NCI-H2196 treated with DMSO at 0.1 percent for 48 hours (cell line): Measurements from ENCODE around the gene VWF.

Experiments used
- DNase-seq: peaks from one replicate; lab custom pipeline; 2025; ENCODE audit not compliant: unreplicated experiment; lab: John Stamatoyannopoulos, UW

VWF gene

GRCh38 chr12:6078398-6079096 is 45.9 kb downstream of the VWF start:
- DNase-seq, result no peak

- no peak for DNase-seq
Observed at GRCh38 chr12:6077692-6078083, 46.8 kb downstream of the VWF start.

GRCh38 chr12:6076776-6077691 is 47.4 kb downstream of the VWF start:
- no peak for DNase-seq

- no peak for DNase-seq
Observed at GRCh38 chr12:6076346-6076745, 48.1 kb downstream of the VWF start.

- no peak for DNase-seq
Observed at GRCh38 chr12:6074979-6075585, 49.4 kb downstream of the VWF start.

- DNase-seq, result no peak
Observed at GRCh38 chr12:6074427-6074826, 50.0 kb downstream of the VWF start.

GRCh38 chr12:6073426-6073825 is 51.0 kb downstream of the VWF start:
- no peak for DNase-seq

GRCh38 chr12:6072302-6072752 is 52.1 kb downstream of the VWF start:
- DNase-seq, result no peak

- no peak for DNase-seq
Observed at GRCh38 chr12:6071589-6071988, 52.9 kb downstream of the VWF start.

- peak; percentile 38 for DNase-seq
Observed at GRCh38 chr12:6070472-6071257, 53.8 kb downstream of the VWF start.

GRCh38 chr12:6069437-6070093 is 54.9 kb downstream of the VWF start:
- no peak for DNase-seq

GRCh38 chr12:6068227-6068626 is 56.2 kb downstream of the VWF start:
- no peak for DNase-seq

- DNase-seq, result no peak
Observed at GRCh38 chr12:6067152-6067916, 57.1 kb downstream of the VWF start.

- DNase-seq, result no peak
Observed at GRCh38 chr12:6066651-6067050, 57.8 kb downstream of the VWF start.

GRCh38 chr12:6065863-6066199 is 58.6 kb downstream of the VWF start:
- no peak for DNase-seq

GRCh38 chr12:6065131-6065862 is 59.2 kb downstream of the VWF start:
- DNase-seq, result no peak

GRCh38 chr12:6062757-6063735 is 61.4 kb downstream of the VWF start:
- no peak for DNase-seq

GRCh38 chr12:6062395-6062756 is 62.1 kb downstream of the VWF start:
- no peak for DNase-seq
